A549 (cell line): ENCODE results near the gene PRRC2B.

ENCODE experiments used
- EP300 ChIP-seq, 2 experiments: fragments of >200 bp; sonication (Bioruptor Twin); formaldehyde crosslinking; IDR thresholded peaks; 2 replicates in 1 of 2; 3 replicates in 1 of 2; pipeline ENCODE4 v1.6.1; 2016 to 2017
- REST ChIP-seq: fragments of 200-600 bp; sonication (generic); IDR thresholded peaks from 2 replicates; pipeline ENCODE4 v1.6.1; 2016; ENCODE audit warnings: antibody characterized with exemption, mild to moderate bottlenecking, moderate library complexity

GRCh38 chr9:131346559-131346958 is 47.3 kb upstream of the PRRC2B start:
- no peak for TF ChIP-seq REST
- no peak for TF ChIP-seq EP300 (IDR thresholded peaks at IDR 0.05)
